ENCODE results near the gene NBL1. TPM values are rescaled to one million over a fixed set of nuclear protein-coding genes. Genes with fewer than 3 reads are reported as not detected.
A peak's percentile ranks its signal among the peaks of the same experiment; 100 is the strongest.

Gene NBL1
- total and polyA plus RNA-seq, 10 of the 15 experiments (the other 5 are each of a cell fraction or from before 2014, with no cell fraction given) = 0.13 to 2.4 (median 0.81) TPM; not detected in 1

GRCh38 chr1:19596714-19597495, 47.2 kb upstream of the NBL1 start:
- Histone ChIP-seq H3K36me3 (ENCODE audit: control insufficient read depth in 2 of 2, insufficient read depth in 2 of 2, low read length in 1 of 2) (peaks cover 0 to 4% of the 10 kb centered on the region in 2 experiments; a peak in 1 of 4 replicates), H3K27ac (ENCODE audit: control insufficient read depth, insufficient read depth) (peak overlapping the region; percentile 99), H3K9ac (ENCODE audit: control insufficient read depth, insufficient read depth, low read length) (peak overlapping the region; percentile 99), H3K9me3 (replicated peaks; ENCODE audit: control insufficient read depth, insufficient read depth, low read length) (no peaks in the 10 kb centered on the region), H3K4me3 (peak overlapping the region; percentile 88), H3K4me1 (ENCODE audit: control insufficient read depth, insufficient read depth, low read length) (peaks cover 9% of the 10 kb centered on the region), H3K79me2 (ENCODE audit: control insufficient read depth, insufficient read depth, low read length) (peaks cover 52% of the 10 kb centered on the region), H3K27me3 (replicated peaks in 1 of 2; ENCODE audit: control insufficient read depth in 2 of 2, insufficient read depth in 2 of 2, low read length in 1 of 2) (no peaks in the 10 kb centered on the region), H3K4me2 (ENCODE audit: control insufficient read depth, insufficient read depth) (peak overlapping the region; percentile 100), H4K20me1 (ENCODE audit: control insufficient read depth, insufficient read depth) (no peaks in the 10 kb centered on the region; the same call in 1 of the 2 replicates), H2AFZ (ENCODE audit: control insufficient read depth, low read depth, low read length) (peak overlapping the region; percentile 99)
- DNase-seq (ENCODE audit: low read depth, low spot score) (peak; percentile 99), FAIRE-seq (peak; percentile 99), ATAC-seq (peak; percentile 89)
- intact Hi-C loops (cut with micrococcal nuclease; ENCODE audit: unreplicated experiment) = loop anchor here (2.0 to 5.0 kb wide), 2 partner anchors 110 to 205 kb away; no protein-coding TSS in a partner anchor
- in situ Hi-C loops (cut with MboI) = no loop called here
- ChIA-PET POLR2A (interaction anchor here (0.6 to 1.9 kb wide), 10 partner anchors 11 to 286 kb away, joined by 3 to 11 read pairs (median 4); partner anchors contain the start of genes AKR7A2, CAPZB and SLC66A1), CTCF (interaction anchor here (0.6 to 2.7 kb wide), 5 partner anchors 9 to 206 kb away, joined by 3 to 15 read pairs (median 4); no protein-coding TSS in a partner anchor), RAD21 (ENCODE audit: unreplicated experiment) (interaction anchor here (0.9 to 1.8 kb wide), 8 partner anchors 19 to 206 kb away, joined by 3 to 5 read pairs (median 4); partner anchors contain the start of gene CAPZB), SMC1A (ENCODE audit: uncharacterized antibody, unreplicated experiment) (interaction anchor here (0.7 to 2.0 kb wide), 7 partner anchors 9 to 286 kb away, joined by 3 to 7 read pairs (median 3); no protein-coding TSS in a partner anchor)
- WGBS (ENCODE audit: insufficient coverage, insufficient replicate concordance, low lambda C conversion rate, missing lambda C conversion rate) = 1% methylated on average over 65 of the region's 65 CpGs
- no TSS peak for BruUV-seq (replicated peaks)
- peak; percentile 61 for TF ChIP-seq ATF7 (IDR thresholded peaks at IDR 0.05; ENCODE audit: low read depth)
- TF ChIP-seq TARDBP (IDR thresholded peaks at IDR 0.05; ENCODE audit: borderline replicate concordance) = no peak
- TF ChIP-seq, protein P1, sequence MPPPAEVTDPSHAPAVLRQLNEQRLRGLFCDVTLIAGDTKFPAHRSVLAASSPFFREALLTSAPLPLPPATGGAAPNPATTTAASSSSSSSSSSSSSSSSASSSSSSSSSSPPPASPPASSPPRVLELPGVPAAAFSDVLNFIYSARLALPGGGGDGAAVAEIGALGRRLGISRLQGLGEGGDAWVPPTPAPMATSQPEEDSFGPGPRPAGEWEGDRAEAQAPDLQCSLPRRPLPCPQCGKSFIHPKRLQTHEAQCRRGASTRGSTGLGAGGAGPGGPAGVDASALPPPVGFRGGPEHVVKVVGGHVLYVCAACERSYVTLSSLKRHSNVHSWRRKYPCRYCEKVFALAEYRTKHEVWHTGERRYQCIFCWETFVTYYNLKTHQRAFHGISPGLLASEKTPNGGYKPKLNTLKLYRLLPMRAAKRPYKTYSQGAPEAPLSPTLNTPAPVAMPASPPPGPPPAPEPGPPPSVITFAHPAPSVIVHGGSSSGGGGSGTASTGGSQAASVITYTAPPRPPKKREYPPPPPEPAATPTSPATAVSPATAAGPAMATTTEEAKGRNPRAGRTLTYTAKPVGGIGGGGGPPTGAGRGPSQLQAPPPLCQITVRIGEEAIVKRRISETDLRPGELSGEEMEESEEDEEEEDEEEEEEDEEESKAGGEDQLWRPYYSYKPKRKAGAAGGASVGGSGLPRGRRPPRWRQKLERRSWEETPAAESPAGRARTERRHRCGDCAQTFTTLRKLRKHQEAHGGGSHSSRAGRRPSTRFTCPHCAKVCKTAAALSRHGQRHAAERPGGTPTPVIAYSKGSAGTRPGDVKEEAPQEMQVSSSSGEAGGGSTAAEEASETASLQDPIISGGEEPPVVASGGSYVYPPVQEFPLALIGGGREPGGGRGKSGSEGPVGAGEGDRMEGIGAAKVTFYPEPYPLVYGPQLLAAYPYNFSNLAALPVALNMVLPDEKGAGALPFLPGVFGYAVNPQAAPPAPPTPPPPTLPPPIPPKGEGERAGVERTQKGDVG (CRISPR knock-in tag; IDR thresholded peaks at IDR 0.05) = no peak
- TF ChIP-seq MEF2B (IDR thresholded peaks at IDR 0.05; ENCODE audit: partially characterized antibody, poor library complexity, severe bottlenecking) = peak; percentile 39
- TF ChIP-seq SMAD1 (IDR thresholded peaks at IDR 0.05; ENCODE audit: low read depth, partially characterized antibody) = peak; percentile 8
- TF ChIP-seq SRF (IDR thresholded peaks at IDR 0.05; ENCODE audit: low read depth in 2 of 2, low read length in 2 of 2) = 0 out of 4 replicates have a peak, but pooled peaks of 1 of the 2 experiments have one; percentile 2
- TF ChIP-seq HDAC6 (IDR thresholded peaks at IDR 0.05; ENCODE audit: unreplicated experiment) = no peak
- TF ChIP-seq, protein P2, sequence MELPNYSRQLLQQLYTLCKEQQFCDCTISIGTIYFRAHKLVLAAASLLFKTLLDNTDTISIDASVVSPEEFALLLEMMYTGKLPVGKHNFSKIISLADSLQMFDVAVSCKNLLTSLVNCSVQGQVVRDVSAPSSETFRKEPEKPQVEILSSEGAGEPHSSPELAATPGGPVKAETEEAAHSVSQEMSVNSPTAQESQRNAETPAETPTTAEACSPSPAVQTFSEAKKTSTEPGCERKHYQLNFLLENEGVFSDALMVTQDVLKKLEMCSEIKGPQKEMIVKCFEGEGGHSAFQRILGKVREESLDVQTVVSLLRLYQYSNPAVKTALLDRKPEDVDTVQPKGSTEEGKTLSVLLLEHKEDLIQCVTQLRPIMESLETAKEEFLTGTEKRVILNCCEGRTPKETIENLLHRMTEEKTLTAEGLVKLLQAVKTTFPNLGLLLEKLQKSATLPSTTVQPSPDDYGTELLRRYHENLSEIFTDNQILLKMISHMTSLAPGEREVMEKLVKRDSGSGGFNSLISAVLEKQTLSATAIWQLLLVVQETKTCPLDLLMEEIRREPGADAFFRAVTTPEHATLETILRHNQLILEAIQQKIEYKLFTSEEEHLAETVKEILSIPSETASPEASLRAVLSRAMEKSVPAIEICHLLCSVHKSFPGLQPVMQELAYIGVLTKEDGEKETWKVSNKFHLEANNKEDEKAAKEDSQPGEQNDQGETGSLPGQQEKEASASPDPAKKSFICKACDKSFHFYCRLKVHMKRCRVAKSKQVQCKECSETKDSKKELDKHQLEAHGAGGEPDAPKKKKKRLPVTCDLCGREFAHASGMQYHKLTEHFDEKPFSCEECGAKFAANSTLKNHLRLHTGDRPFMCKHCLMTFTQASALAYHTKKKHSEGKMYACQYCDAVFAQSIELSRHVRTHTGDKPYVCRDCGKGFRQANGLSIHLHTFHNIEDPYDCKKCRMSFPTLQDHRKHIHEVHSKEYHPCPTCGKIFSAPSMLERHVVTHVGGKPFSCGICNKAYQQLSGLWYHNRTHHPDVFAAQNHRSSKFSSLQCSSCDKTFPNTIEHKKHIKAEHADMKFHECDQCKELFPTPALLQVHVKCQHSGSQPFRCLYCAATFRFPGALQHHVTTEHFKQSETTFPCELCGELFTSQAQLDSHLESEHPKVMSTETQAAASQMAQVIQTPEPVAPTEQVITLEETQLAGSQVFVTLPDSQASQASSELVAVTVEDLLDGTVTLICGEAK (IDR thresholded peaks at IDR 0.05; ENCODE audit: borderline replicate concordance) = peak; percentile 79; the same call in 1 of the 2 replicates
- no peak for TF ChIP-seq CBX3 (IDR thresholded peaks at IDR 0.05; ENCODE audit: borderline replicate concordance, low read depth)
- TF ChIP-seq ZNF207 (IDR thresholded peaks at IDR 0.05; ENCODE audit: borderline replicate concordance) = no peak
- no peak for TF ChIP-seq SP1 (IDR thresholded peaks at IDR 0.05; ENCODE audit: low read depth, low read length)
- no peak for TF ChIP-seq NFYA (IDR thresholded peaks at IDR 0.05; ENCODE audit: borderline replicate concordance, low read depth, low read length)
- TF ChIP-seq, protein P3, sequence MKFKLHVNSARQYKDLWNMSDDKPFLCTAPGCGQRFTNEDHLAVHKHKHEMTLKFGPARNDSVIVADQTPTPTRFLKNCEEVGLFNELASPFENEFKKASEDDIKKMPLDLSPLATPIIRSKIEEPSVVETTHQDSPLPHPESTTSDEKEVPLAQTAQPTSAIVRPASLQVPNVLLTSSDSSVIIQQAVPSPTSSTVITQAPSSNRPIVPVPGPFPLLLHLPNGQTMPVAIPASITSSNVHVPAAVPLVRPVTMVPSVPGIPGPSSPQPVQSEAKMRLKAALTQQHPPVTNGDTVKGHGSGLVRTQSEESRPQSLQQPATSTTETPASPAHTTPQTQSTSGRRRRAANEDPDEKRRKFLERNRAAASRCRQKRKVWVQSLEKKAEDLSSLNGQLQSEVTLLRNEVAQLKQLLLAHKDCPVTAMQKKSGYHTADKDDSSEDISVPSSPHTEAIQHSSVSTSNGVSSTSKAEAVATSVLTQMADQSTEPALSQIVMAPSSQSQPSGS (IDR thresholded peaks at IDR 0.05; ENCODE audit: low read length) = no peak; the same call in 1 of the 2 replicates

Data from GM12878 (cell line).